Activated CD8-positive, alpha-beta T cell treated with anti-CD3 and anti-CD28 coated beads for 36 hours (primary cell): ENCODE results near the gene HACL1. TPM values are rescaled to one million over a fixed set of nuclear protein-coding genes. Genes with fewer than 3 reads are reported as not detected.
A peak's percentile ranks its signal among the peaks of the same experiment; 100 is the strongest.

Experiments used
- ATAC-seq: fragments of 200-7000 bp; cut with Tn5 transposase; one replicate; pipeline ENCODE4 v1.10.0; 2021; ENCODE audit warnings: mild to moderate bottlenecking, moderate library complexity
- CTCF ChIA-PET: fragments of 350-600 bp; sonication (Branson Sonifier 250); formaldehyde crosslinking; loops from one replicate; lab custom pipeline; 2021; ENCODE audit warnings: antibody characterized with exemption; lab: Charles Lee
- POLR2A ChIA-PET: fragments of 350-600 bp; sonication (Branson Sonifier 250); formaldehyde crosslinking; loops from one replicate; lab custom pipeline; 2021; ENCODE audit warnings: antibody characterized with exemption; lab: Charles Lee
- DNase-seq: peaks from one replicate; pipeline ENCODE4 v3.0.0-alpha.2; 2020
- H3K27ac Mint-ChIP-seq: one replicate; pipeline ENCODE4 v1.8.0; 2021; ENCODE audit warnings: mild to moderate bottlenecking, mixed read lengths
- H3K27me3 Mint-ChIP-seq: one replicate; pipeline ENCODE4 v1.8.0; 2021; ENCODE audit warnings: mixed read lengths
- H3K36me3 Mint-ChIP-seq: one replicate; pipeline ENCODE4 v1.8.0; 2021; ENCODE audit warnings: low read depth, mixed read lengths
- H3K4me1 Mint-ChIP-seq: one replicate; pipeline ENCODE4 v1.8.0; 2021; ENCODE audit warnings: low read depth, mixed read lengths
- H3K4me3 Mint-ChIP-seq: one replicate; pipeline ENCODE4 v1.8.0; 2021; ENCODE audit warnings: mild to moderate bottlenecking, moderate library complexity, mixed read lengths
- H3K9me3 Mint-ChIP-seq: one replicate; pipeline ENCODE4 v1.8.0; 2021; ENCODE audit warnings: mixed read lengths
- intact Hi-C: fragments of 100-400 bp; cut with micrococcal nuclease; formaldehyde crosslinking; loops from one replicate; pipeline ENCODE4 v1.10.0; 2022
- total RNA-seq, 2 experiments: library from RNA; stranded (reverse); gene quantifications; one replicate each; pipeline ENCODE4 v1.2.3, GENCODE V29; 2021
- TF ChIP-seq, protein P1 (sequence below): fragments of 200-600 bp; IDR thresholded peaks from one replicate; pipeline ENCODE4 v1.8.0; 2022; ENCODE audit warnings: antibody characterized with exemption, mild to moderate bottlenecking

HACL1 gene
- total RNA-seq, 2 experiments from 2014 or later, result 23.6 to 32.0 TPM

DNA sequence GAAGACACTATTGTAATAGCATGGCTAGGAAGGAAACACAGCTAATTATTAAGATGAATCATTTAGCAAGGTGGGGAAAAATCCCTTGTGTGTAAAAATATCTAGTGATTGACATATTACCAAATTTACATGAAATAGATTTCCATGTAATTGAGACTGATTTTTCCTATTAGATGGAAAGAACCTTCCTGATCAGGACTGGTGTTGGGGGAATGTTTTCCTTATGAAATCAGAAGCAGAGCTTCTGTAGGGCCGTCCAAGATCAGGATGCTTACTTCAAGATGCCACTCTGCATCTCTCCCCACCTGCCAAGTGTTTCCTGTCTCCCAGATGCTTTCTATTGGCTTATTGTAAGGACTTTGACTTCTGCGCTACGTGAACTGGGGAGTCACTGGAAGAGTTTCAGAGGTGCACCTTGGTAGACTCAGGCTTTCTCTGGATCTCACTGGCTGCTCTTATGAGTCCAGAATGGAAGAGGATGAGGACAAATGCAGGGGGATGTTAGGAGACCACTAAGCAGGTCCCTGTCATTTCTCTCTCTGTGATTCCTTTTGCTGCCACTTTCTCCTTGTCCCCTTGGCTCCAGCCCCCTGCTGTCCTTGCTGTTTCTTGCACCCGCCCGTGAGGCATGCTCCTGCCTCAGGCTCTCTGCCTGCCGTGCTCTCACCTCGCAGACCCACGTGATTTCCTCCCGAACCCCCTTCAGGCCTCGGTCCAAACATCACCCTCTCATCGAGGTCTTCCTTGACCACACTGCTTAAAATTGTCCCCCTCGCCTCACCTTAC lies 30.2 kb upstream of the HACL1 start:
- no peak overlapping the region for H3K4me3 Mint-ChIP-seq
- CTCF ChIA-PET, result interaction anchor here (1.2 to 3.4 kb wide), 5 partner anchors 36 to 322 kb away, joined by 3 to 51 read pairs (median 5); no protein-coding TSS in a partner anchor
- H3K4me1 Mint-ChIP-seq, result peaks cover 61% of the 10 kb centered on the region
- intact Hi-C loops, result no loop called here
- TF ChIP-seq, protein P1, sequence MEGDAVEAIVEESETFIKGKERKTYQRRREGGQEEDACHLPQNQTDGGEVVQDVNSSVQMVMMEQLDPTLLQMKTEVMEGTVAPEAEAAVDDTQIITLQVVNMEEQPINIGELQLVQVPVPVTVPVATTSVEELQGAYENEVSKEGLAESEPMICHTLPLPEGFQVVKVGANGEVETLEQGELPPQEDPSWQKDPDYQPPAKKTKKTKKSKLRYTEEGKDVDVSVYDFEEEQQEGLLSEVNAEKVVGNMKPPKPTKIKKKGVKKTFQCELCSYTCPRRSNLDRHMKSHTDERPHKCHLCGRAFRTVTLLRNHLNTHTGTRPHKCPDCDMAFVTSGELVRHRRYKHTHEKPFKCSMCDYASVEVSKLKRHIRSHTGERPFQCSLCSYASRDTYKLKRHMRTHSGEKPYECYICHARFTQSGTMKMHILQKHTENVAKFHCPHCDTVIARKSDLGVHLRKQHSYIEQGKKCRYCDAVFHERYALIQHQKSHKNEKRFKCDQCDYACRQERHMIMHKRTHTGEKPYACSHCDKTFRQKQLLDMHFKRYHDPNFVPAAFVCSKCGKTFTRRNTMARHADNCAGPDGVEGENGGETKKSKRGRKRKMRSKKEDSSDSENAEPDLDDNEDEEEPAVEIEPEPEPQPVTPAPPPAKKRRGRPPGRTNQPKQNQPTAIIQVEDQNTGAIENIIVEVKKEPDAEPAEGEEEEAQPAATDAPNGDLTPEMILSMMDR, result no peak
- H3K27me3 Mint-ChIP-seq, result no peaks in the 10 kb centered on the region
- H3K9me3 Mint-ChIP-seq, result no peaks in the 10 kb centered on the region
- POLR2A ChIA-PET, result no interaction called here
- no peak for ATAC-seq
- DNase-seq, result no peak
- H3K36me3 Mint-ChIP-seq, result no peaks in the 10 kb centered on the region
- peak overlapping the region; percentile 4 for H3K27ac Mint-ChIP-seq

DNA sequence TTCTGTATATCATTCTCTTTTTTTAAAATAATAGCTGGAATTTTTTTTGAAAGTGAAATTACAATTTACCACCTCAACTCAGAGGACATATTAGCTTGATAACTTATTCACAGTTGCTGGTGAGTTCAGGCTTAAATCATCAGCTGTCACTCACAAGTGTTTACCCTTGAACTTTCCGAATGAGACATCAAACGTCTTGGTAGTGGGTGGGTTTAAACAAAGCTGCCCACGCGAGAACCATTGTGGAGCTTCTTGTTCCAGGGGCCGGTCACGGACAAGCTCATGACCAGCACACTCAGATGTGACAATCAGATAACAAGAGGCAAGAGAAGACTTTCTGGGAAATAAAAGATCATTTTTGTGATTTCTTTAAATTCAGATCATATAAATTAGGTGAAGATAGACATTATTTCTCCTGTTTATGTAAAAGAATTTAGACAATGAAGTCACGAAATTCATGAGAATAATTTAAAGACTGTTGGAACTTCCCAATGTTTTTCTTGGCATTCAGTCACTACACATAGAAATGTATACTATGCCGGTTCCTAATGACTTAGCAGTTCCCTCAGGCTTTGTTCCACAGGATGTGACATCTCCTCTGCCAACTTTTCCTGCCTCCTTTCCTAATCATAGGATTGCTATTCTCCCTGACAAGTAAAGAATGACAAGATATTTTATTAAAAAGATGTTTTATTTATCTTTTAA lies 29.4 kb upstream of the HACL1 start:
- Mint-ChIP-seq H3K4me1 (peaks cover 57% of the 10 kb centered on the region), H3K9me3 (no peaks in the 10 kb centered on the region), H3K4me3 (peak overlapping the region; percentile 59)

GRCh38 chr3:15629860-15630597 lies 28.7 kb upstream of the HACL1 start:
- intact Hi-C loops, result loop anchor here (1.0 kb wide), 1 partner anchor 182 kb away; no protein-coding TSS in a partner anchor
- peak overlapping the region; percentile 86 for H3K27ac Mint-ChIP-seq
- POLR2A ChIA-PET, result no interaction called here
- H3K36me3 Mint-ChIP-seq, result no peaks in the 10 kb centered on the region
- ATAC-seq, result peak; percentile 96
- H3K9me3 Mint-ChIP-seq, result no peaks in the 10 kb centered on the region
- H3K4me3 Mint-ChIP-seq, result peak overlapping the region; percentile 59
- CTCF ChIA-PET, result interaction anchor here (0.7 to 3.4 kb wide), 25 partner anchors 10 to 419 kb away, joined by 3 to 51 read pairs (median 4); no protein-coding TSS in a partner anchor
- TF ChIP-seq, protein P1, result peak; percentile 76
- no peaks in the 10 kb centered on the region for H3K27me3 Mint-ChIP-seq
- DNase-seq, result peak; percentile 78
- H3K4me1 Mint-ChIP-seq, result peaks cover 52% of the 10 kb centered on the region

More for the DNA sequence above, 29.4 kb upstream of the HACL1 start:
- ATAC-seq, result peak; percentile 66
- CTCF ChIA-PET, result interaction anchor here (0.6 to 3.4 kb wide), 27 partner anchors 10 to 418 kb away, joined by 3 to 51 read pairs (median 4); partner anchors contain the start of gene ANKRD28
- TF ChIP-seq, protein P1, result no peak
- Mint-ChIP-seq H3K27ac (peak overlapping the region; percentile 86), H3K36me3 (no peaks in the 10 kb centered on the region), H3K27me3 (no peaks in the 10 kb centered on the region)
- POLR2A ChIA-PET, result no interaction called here
- peak; percentile 60 for DNase-seq
- intact Hi-C loops, result loop anchor here (1.0 kb wide), 1 partner anchor 182 kb away; no protein-coding TSS in a partner anchor

DNA sequence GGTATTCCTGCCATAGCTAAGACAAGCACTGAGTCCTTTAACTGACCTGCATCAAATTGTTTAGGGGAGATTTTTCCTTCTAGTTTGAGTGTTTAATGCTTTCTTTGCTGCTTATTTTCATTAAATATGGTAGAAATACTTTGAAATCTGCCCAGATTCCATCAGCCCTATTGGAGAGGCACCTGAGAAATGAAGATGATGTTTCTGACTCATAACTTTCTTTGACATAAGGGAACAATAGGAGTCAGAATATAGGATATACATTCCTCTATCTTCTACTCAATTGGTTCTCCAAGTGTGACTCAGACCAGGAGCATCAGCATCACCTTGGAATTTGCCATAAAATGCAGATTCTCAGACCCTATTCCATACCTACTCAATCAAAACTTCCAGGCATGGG lies 27.6 kb upstream of the HACL1 start:
- Mint-ChIP-seq H3K9me3 (no peaks in the 10 kb centered on the region), H3K4me1 (peaks cover 53% of the 10 kb centered on the region), H3K4me3 (no peak overlapping the region), H3K27me3 (no peaks in the 10 kb centered on the region), H3K36me3 (no peaks in the 10 kb centered on the region), H3K27ac (no peak overlapping the region)
- TF ChIP-seq, protein P1, result no peak
- intact Hi-C loops, result no loop called here
- no peak for DNase-seq
- POLR2A ChIA-PET, result no interaction called here
- ATAC-seq, result no peak
- CTCF ChIA-PET, result interaction anchor here (1.0 to 3.4 kb wide), 4 partner anchors 20 to 183 kb away, joined by 3 to 51 read pairs (median 4); no protein-coding TSS in a partner anchor
